Liver (tissue), 9 donors: ENCODE data around the gene MUC2. TPM values are rescaled to one million over a fixed set of nuclear protein-coding genes. Genes with fewer than 3 reads are reported as not detected.

ENCODE experiments used
- DNase-seq: peaks from one replicate; pipeline ENCODE4 v3.0.0-alpha.2; 2017; ENCODE audit warnings: low spot score
- H3K27ac ChIP-seq, 2 donors: one replicate each; pipeline ENCODE4 v1.7.0; 2013; ENCODE audit warnings: inconsistent platforms in 2 of 2, low read length in 2 of 2, control low read depth in 1 of 2, low read depth in 1 of 2, mild to moderate bottlenecking in 1 of 2
- H3K27me3 ChIP-seq, 4 donors: one replicate each; pipeline versions ENCODE4 v1.6.1 to v1.7.0; 2013; ENCODE audit warnings: low read length in 3 of 4, inconsistent platforms in 1 of 4, mild to moderate bottlenecking in 1 of 4, moderate library complexity in 1 of 4; ENCODE audit not compliant: control insufficient read depth in 4 of 4, insufficient read depth in 4 of 4
- H3K36me3 ChIP-seq, 4 donors: one replicate each; pipeline versions ENCODE4 v1.6.1 to v1.7.0; 2013; ENCODE audit warnings: low read length in 3 of 4, mild to moderate bottlenecking in 3 of 4, low read depth in 1 of 4, moderate library complexity in 1 of 4; ENCODE audit not compliant: control insufficient read depth in 4 of 4, insufficient read depth in 3 of 4
- H3K4me1 ChIP-seq, 4 donors: one replicate each; pipeline versions ENCODE4 v1.6.1 to v1.7.0; 2013; ENCODE audit warnings: low read length in 3 of 4, mild to moderate bottlenecking in 3 of 4, moderate library complexity in 1 of 4; ENCODE audit not compliant: control insufficient read depth in 4 of 4, insufficient read depth in 4 of 4
- H3K4me3 ChIP-seq, 3 donors: one replicate each; pipeline versions ENCODE4 v1.6.1 to v1.7.0; 2013; ENCODE audit warnings: low read length in 3 of 3, control low read depth in 1 of 3, low read depth in 1 of 3, mild to moderate bottlenecking in 1 of 3
- H3K9ac ChIP-seq, 2 donors: one replicate each; pipeline ENCODE4 v1.7.0; 2013; ENCODE audit warnings: low read length in 2 of 2, mild to moderate bottlenecking in 2 of 2, moderate library complexity in 2 of 2, control low read depth in 1 of 2, low read depth in 1 of 2
- H3K9me3 ChIP-seq, 4 donors: one replicate each; pipeline versions ENCODE4 v1.6.1 to v1.7.0; 2013; ENCODE audit warnings: low read length in 3 of 4; ENCODE audit not compliant: control insufficient read depth in 4 of 4
- EGR1 ChIP-seq, 2 donors: IDR thresholded peaks; 2 replicates each; pipeline ENCODE4 v1.6.1; 2016 to 2018; ENCODE audit warnings: antibody characterized with exemption in 2 of 2, low read depth in 2 of 2
- FOXA1 ChIP-seq: IDR thresholded peaks from 2 replicates; pipeline ENCODE4 v1.6.1; 2016; ENCODE audit warnings: antibody characterized with exemption
- FOXA2 ChIP-seq: IDR thresholded peaks from 2 replicates; pipeline ENCODE4 v1.6.1; 2016; ENCODE audit warnings: antibody characterized with exemption
- GABPA ChIP-seq, 2 donors: IDR thresholded peaks in 1 of 2; conservative IDR thresholded peaks in 1 of 2; 2 replicates each; pipeline ENCODE4 v1.6.1; 2016; ENCODE audit warnings: antibody characterized with exemption in 2 of 2, mild to moderate bottlenecking in 1 of 2, moderate library complexity in 1 of 2
- HNF4A ChIP-seq, 2 donors: conservative IDR thresholded peaks; 2 replicates each; pipeline ENCODE4 v1.6.1; 2016; ENCODE audit warnings: antibody characterized with exemption in 2 of 2, mild to moderate bottlenecking in 2 of 2
- JUND ChIP-seq, 2 donors: IDR thresholded peaks; 2 replicates each; pipeline ENCODE4 v1.6.1; 2016; ENCODE audit warnings: antibody characterized with exemption in 2 of 2
- NR2F2 ChIP-seq: IDR thresholded peaks from 2 replicates; pipeline ENCODE4 v1.6.1; 2016; ENCODE audit warnings: antibody characterized with exemption
- RXRA ChIP-seq, 2 donors: IDR thresholded peaks; 2 replicates each; pipeline ENCODE4 v1.6.1; 2017 to 2018; ENCODE audit warnings: antibody characterized with exemption in 2 of 2, mild to moderate bottlenecking in 1 of 2
- TAF1 ChIP-seq: conservative IDR thresholded peaks from 2 replicates; pipeline ENCODE4 v1.6.1; 2016; ENCODE audit warnings: antibody characterized with exemption, mild to moderate bottlenecking
- YY1 ChIP-seq: IDR thresholded peaks from 2 replicates; pipeline ENCODE4 v1.6.1; 2016; ENCODE audit warnings: antibody characterized with exemption, mild to moderate bottlenecking
- WGBS: extraction: QIAGEN DNeasy Blood & Tissue Kit; methylation state at CpG from one replicate; pipeline ENCODE4 v1.1.7; 2013; 5-methylcytosine and 5-hydroxymethylcytosine counted together
- polyA plus RNA-seq, 2 donors: library from polyadenylated mRNA; stranded (reverse) in 1 of 2; unstranded in 1 of 2; fragments of 200-250 nt in 1 of 2; fragments of >200 nt in 1 of 2; fragmentation: Nextera tagmentation in 1 of 2; extraction: Ambion mirVana in 1 of 2; gene quantifications; one replicate each; pipeline versions ENCODE4 v1.2.1 to v1.2.3, GENCODE V29; 2013 to 2015
- total RNA-seq, 2 donors: library from RNA; depleted of rRNA; stranded (reverse); fragments of >200 nt; gene quantifications; one replicate each; pipeline ENCODE4 v1.2.3, GENCODE V29; 2014
- TF ChIP-seq, protein P1 (sequence below): IDR thresholded peaks from 2 replicates; pipeline ENCODE4 v1.6.1; 2016; ENCODE audit warnings: antibody characterized with exemption
- TF ChIP-seq, protein P2 (sequence below): IDR thresholded peaks from 2 replicates; pipeline ENCODE4 v1.6.1; 2016; ENCODE audit warnings: antibody characterized with exemption, mild to moderate bottlenecking
- TF ChIP-seq, protein P3 (sequence below): fragments of 150-350 bp; IDR thresholded peaks from 2 replicates; pipeline ENCODE4 v1.5.1; 2017; ENCODE audit warnings: improper control_type of control experiment, low read depth, low read length; ENCODE audit not compliant: missing input control
- TF ChIP-seq, protein P4 (sequence below): IDR thresholded peaks from 2 replicates; pipeline ENCODE4 v1.6.1; 2016; ENCODE audit warnings: antibody characterized with exemption
- TF ChIP-seq, protein P5 (sequence below): IDR thresholded peaks from 2 replicates; pipeline ENCODE4 v1.6.1; 2016; ENCODE audit warnings: antibody characterized with exemption
- donor health status: healthy.
- donor health status: healthy.
- donor health status: healthy.
- donor health status: healthy.
- donor health status: healthy.

Gene MUC2
- total and polyA plus RNA-seq, 4 donors: under 0.01 TPM; not detected in 3

DNA sequence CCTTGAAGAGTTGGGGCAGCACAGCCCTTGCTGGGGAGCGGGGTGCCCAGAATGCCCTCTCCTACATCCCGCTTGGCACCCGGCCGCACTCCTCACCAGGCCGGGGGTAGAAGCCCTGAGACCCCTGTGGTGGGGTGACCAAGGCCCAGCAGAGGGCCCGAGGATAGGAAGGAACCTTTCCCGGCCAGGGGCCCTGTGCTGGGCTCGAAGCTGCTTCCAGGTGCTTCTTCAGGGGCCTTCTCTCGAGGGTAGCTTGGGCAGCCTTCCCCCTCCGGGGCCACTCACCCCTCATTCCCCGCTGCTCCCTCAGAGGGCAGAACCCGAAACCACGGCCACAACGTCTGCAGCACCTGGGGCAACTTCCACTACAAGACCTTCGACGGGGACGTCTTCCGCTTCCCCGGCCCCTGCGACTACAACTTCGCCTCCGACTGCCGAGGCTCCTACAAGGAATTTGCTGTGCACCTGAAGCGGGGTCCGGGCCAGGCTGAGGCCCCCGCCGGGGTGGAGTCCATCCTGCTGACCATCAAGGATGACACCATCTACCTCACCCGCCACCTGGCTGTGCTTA, 752 bp downstream of the MUC2 start (continued):
- TF ChIP-seq, protein P1, sequence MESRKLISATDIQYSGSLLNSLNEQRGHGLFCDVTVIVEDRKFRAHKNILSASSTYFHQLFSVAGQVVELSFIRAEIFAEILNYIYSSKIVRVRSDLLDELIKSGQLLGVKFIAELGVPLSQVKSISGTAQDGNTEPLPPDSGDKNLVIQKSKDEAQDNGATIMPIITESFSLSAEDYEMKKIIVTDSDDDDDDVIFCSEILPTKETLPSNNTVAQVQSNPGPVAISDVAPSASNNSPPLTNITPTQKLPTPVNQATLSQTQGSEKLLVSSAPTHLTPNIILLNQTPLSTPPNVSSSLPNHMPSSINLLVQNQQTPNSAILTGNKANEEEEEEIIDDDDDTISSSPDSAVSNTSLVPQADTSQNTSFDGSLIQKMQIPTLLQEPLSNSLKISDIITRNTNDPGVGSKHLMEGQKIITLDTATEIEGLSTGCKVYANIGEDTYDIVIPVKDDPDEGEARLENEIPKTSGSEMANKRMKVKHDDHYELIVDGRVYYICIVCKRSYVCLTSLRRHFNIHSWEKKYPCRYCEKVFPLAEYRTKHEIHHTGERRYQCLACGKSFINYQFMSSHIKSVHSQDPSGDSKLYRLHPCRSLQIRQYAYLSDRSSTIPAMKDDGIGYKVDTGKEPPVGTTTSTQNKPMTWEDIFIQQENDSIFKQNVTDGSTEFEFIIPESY: no peak

DNA sequence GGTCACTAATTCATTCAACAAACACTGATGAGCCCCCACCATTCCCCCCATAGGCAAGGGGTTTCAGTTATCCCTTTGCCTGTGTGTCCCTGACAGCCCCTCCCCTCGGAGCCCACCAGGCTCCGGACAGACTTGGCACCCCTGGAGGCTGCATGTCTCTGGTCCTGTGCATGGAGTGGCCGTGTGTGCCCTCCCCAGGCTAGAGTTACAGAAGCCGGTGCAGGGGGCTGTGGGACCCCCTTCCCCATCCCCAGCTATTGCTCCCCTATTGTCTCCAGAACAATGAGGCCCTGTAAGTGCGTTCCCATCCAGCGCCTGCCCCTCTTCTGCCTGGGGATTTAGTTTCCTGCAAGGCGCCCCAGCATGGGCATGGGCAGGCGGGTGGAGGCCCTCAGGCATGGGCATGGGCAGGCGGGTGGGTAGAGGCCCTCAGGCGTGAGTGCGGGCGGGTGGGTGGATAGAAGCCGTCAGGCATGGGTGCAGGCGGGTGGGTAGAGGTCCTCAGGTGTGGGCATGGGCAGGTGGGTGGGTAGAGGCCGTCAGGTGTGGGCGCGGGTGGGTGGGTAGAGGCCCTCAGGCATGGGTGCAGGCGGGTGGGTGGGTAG, 1.5 kb downstream of the MUC2 start:
- DNase-seq: no peak
- TF ChIP-seq EGR1 (IDR thresholded peaks at IDR 0.05; ENCODE audit: low read depth in 2 of 2) (no peak), GABPA (IDR thresholded peaks at IDR 0.05 in 1 of 2, conservative IDR thresholded peaks at IDR 0.05 in 1 of 2) (no peak)
- H3K27ac ChIP-seq: no peak overlapping the region
- no peaks in the 10 kb centered on the region for H3K27me3 ChIP-seq
- 76% methylated on average over 18 of the region's 18 CpGs for WGBS
- no peaks in the 10 kb centered on the region for H3K36me3 ChIP-seq
- H3K9me3 ChIP-seq: no peaks in the 10 kb centered on the region
- no peak overlapping the region for H3K9ac ChIP-seq
- H3K4me3 ChIP-seq: no peak overlapping the region
- peaks cover 0 to 6% (median 3%) of the 10 kb centered on the region in 4 donors for H3K4me1 ChIP-seq

DNA sequence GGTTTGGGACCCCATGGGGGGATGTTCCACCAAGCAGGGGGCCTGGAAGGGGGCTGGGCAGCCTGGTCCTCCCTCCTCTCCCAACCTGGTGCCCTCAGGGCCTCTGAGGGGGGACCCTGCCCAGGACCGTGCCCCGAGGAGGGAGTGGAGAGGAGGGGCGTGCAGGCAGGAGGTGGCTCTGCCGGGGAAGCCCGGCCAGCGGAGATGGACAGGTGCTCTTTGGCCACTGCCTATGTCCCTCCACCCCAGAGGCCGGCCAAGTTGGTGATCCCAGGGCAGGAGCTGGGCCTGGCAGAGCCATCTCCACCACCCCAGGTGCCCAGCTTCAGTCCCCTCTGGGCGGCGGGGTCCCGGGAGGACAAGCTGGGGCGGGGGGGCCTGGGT, 2.4 kb downstream of the MUC2 start:
- DNase-seq: no peak
- H3K27ac ChIP-seq: no peak overlapping the region
- H3K4me3 ChIP-seq: no peak overlapping the region
- TF ChIP-seq YY1: no peak
- TF ChIP-seq HNF4A (conservative IDR thresholded peaks at IDR 0.05): no peak
- TF ChIP-seq, protein P2, sequence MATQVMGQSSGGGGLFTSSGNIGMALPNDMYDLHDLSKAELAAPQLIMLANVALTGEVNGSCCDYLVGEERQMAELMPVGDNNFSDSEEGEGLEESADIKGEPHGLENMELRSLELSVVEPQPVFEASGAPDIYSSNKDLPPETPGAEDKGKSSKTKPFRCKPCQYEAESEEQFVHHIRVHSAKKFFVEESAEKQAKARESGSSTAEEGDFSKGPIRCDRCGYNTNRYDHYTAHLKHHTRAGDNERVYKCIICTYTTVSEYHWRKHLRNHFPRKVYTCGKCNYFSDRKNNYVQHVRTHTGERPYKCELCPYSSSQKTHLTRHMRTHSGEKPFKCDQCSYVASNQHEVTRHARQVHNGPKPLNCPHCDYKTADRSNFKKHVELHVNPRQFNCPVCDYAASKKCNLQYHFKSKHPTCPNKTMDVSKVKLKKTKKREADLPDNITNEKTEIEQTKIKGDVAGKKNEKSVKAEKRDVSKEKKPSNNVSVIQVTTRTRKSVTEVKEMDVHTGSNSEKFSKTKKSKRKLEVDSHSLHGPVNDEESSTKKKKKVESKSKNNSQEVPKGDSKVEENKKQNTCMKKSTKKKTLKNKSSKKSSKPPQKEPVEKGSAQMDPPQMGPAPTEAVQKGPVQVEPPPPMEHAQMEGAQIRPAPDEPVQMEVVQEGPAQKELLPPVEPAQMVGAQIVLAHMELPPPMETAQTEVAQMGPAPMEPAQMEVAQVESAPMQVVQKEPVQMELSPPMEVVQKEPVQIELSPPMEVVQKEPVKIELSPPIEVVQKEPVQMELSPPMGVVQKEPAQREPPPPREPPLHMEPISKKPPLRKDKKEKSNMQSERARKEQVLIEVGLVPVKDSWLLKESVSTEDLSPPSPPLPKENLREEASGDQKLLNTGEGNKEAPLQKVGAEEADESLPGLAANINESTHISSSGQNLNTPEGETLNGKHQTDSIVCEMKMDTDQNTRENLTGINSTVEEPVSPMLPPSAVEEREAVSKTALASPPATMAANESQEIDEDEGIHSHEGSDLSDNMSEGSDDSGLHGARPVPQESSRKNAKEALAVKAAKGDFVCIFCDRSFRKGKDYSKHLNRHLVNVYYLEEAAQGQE: no peak
- TF ChIP-seq, protein P3, sequence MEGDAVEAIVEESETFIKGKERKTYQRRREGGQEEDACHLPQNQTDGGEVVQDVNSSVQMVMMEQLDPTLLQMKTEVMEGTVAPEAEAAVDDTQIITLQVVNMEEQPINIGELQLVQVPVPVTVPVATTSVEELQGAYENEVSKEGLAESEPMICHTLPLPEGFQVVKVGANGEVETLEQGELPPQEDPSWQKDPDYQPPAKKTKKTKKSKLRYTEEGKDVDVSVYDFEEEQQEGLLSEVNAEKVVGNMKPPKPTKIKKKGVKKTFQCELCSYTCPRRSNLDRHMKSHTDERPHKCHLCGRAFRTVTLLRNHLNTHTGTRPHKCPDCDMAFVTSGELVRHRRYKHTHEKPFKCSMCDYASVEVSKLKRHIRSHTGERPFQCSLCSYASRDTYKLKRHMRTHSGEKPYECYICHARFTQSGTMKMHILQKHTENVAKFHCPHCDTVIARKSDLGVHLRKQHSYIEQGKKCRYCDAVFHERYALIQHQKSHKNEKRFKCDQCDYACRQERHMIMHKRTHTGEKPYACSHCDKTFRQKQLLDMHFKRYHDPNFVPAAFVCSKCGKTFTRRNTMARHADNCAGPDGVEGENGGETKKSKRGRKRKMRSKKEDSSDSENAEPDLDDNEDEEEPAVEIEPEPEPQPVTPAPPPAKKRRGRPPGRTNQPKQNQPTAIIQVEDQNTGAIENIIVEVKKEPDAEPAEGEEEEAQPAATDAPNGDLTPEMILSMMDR: no peak
- TF ChIP-seq, protein P4, sequence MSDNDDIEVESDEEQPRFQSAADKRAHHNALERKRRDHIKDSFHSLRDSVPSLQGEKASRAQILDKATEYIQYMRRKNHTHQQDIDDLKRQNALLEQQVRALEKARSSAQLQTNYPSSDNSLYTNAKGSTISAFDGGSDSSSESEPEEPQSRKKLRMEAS: no peak
- TF ChIP-seq, protein P1: no peak
- no peak for TF ChIP-seq TAF1
- no peak for TF ChIP-seq NR2F2
- TF ChIP-seq JUND (IDR thresholded peaks at IDR 0.05): no peak
- TF ChIP-seq GABPA (IDR thresholded peaks at IDR 0.05 in 1 of 2, conservative IDR thresholded peaks at IDR 0.05 in 1 of 2): no peak
- no peak for TF ChIP-seq FOXA2
- TF ChIP-seq RXRA (IDR thresholded peaks at IDR 0.05): no peak
- TF ChIP-seq FOXA1: no peak
- TF ChIP-seq EGR1 (IDR thresholded peaks at IDR 0.05; ENCODE audit: low read depth in 2 of 2): no peak
- TF ChIP-seq, protein P5, sequence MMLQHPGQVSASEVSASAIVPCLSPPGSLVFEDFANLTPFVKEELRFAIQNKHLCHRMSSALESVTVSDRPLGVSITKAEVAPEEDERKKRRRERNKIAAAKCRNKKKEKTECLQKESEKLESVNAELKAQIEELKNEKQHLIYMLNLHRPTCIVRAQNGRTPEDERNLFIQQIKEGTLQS: no peak
- H3K27me3 ChIP-seq: no peaks in the 10 kb centered on the region
- H3K9me3 ChIP-seq: no peaks in the 10 kb centered on the region
- WGBS: 74% methylated on average over 11 of the region's 11 CpGs
- H3K4me1 ChIP-seq: peaks cover 0 to 6% (median 3%) of the 10 kb centered on the region in 4 donors
- no peak overlapping the region for H3K9ac ChIP-seq
- H3K36me3 ChIP-seq: no peaks in the 10 kb centered on the region
